ENCODE results near the gene DIAPH1. TPM values are rescaled to one million over a fixed set of nuclear protein-coding genes. Genes with fewer than 3 reads are reported as not detected.

Gene DIAPH1
- total and polyA plus RNA-seq, 4 donors = 51.5 to 74.7 (median 70.9) TPM

- no peak for DNase-seq (ENCODE audit: low spot score)
- WGBS = 26% methylated on average over 4 of the region's 4 CpGs
- Histone ChIP-seq H3K4me3 (ENCODE audit: low read depth in 1 of 3, low read length in 3 of 3) (no peak overlapping the region), H3K36me3 (ENCODE audit: control insufficient read depth in 4 of 4, insufficient read depth in 3 of 4, low read depth in 1 of 4, low read length in 3 of 4) (peaks cover 0 to 2% (median 0%) of the 10 kb centered on the region in 4 donors), H3K4me1 (ENCODE audit: control insufficient read depth in 4 of 4, insufficient read depth in 4 of 4, low read length in 3 of 4) (peaks cover 0 to 4% (median 2%) of the 10 kb centered on the region in 4 donors), H3K9ac (ENCODE audit: low read depth in 1 of 2, low read length in 2 of 2) (no peak overlapping the region), H3K9me3 (ENCODE audit: control insufficient read depth in 4 of 4, low read length in 3 of 4) (peaks cover 0 to 4% (median 1%) of the 10 kb centered on the region in 4 donors), H3K27me3 (ENCODE audit: control insufficient read depth in 4 of 4, insufficient read depth in 4 of 4, low read length in 3 of 4) (peaks cover 0 to 2% (median 0%) of the 10 kb centered on the region in 4 donors), H3K27ac (ENCODE audit: low read depth in 1 of 2, low read length in 2 of 2) (no peak overlapping the region)
- TF ChIP-seq FOXA2 (IDR thresholded peaks at IDR 0.05) (no peak), ATF3 (IDR thresholded peaks at IDR 0.05) (no peak), NR2F2 (IDR thresholded peaks at IDR 0.05) (no peak), RXRA (IDR thresholded peaks at IDR 0.05) (no peak), FOXA1 (IDR thresholded peaks at IDR 0.05) (no peak), HNF4A (conservative IDR thresholded peaks at IDR 0.05) (no peak), JUND (IDR thresholded peaks at IDR 0.05) (no peak), SP1 (IDR thresholded peaks at IDR 0.05) (no peak), YY1 (IDR thresholded peaks at IDR 0.05) (no peak), RAD21 (IDR thresholded peaks at IDR 0.05) (no peak), TAF1 (conservative IDR thresholded peaks at IDR 0.05) (no peak), HNF4G (IDR thresholded peaks at IDR 0.05) (no peak), EGR1 (IDR thresholded peaks at IDR 0.05; ENCODE audit: low read depth in 2 of 2) (no peak), GABPA (IDR thresholded peaks at IDR 0.05 in 1 of 2, conservative IDR thresholded peaks at IDR 0.05 in 1 of 2) (no peak)
- TF ChIP-seq, protein P1, sequence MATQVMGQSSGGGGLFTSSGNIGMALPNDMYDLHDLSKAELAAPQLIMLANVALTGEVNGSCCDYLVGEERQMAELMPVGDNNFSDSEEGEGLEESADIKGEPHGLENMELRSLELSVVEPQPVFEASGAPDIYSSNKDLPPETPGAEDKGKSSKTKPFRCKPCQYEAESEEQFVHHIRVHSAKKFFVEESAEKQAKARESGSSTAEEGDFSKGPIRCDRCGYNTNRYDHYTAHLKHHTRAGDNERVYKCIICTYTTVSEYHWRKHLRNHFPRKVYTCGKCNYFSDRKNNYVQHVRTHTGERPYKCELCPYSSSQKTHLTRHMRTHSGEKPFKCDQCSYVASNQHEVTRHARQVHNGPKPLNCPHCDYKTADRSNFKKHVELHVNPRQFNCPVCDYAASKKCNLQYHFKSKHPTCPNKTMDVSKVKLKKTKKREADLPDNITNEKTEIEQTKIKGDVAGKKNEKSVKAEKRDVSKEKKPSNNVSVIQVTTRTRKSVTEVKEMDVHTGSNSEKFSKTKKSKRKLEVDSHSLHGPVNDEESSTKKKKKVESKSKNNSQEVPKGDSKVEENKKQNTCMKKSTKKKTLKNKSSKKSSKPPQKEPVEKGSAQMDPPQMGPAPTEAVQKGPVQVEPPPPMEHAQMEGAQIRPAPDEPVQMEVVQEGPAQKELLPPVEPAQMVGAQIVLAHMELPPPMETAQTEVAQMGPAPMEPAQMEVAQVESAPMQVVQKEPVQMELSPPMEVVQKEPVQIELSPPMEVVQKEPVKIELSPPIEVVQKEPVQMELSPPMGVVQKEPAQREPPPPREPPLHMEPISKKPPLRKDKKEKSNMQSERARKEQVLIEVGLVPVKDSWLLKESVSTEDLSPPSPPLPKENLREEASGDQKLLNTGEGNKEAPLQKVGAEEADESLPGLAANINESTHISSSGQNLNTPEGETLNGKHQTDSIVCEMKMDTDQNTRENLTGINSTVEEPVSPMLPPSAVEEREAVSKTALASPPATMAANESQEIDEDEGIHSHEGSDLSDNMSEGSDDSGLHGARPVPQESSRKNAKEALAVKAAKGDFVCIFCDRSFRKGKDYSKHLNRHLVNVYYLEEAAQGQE (IDR thresholded peaks at IDR 0.05) = no peak
- TF ChIP-seq, protein P2, sequence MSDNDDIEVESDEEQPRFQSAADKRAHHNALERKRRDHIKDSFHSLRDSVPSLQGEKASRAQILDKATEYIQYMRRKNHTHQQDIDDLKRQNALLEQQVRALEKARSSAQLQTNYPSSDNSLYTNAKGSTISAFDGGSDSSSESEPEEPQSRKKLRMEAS (IDR thresholded peaks at IDR 0.05) = no peak
- TF ChIP-seq, protein P3, sequence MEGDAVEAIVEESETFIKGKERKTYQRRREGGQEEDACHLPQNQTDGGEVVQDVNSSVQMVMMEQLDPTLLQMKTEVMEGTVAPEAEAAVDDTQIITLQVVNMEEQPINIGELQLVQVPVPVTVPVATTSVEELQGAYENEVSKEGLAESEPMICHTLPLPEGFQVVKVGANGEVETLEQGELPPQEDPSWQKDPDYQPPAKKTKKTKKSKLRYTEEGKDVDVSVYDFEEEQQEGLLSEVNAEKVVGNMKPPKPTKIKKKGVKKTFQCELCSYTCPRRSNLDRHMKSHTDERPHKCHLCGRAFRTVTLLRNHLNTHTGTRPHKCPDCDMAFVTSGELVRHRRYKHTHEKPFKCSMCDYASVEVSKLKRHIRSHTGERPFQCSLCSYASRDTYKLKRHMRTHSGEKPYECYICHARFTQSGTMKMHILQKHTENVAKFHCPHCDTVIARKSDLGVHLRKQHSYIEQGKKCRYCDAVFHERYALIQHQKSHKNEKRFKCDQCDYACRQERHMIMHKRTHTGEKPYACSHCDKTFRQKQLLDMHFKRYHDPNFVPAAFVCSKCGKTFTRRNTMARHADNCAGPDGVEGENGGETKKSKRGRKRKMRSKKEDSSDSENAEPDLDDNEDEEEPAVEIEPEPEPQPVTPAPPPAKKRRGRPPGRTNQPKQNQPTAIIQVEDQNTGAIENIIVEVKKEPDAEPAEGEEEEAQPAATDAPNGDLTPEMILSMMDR (IDR thresholded peaks at IDR 0.05; ENCODE audit: low read depth, low read length, missing input control) = no peak
- TF ChIP-seq, protein P4, sequence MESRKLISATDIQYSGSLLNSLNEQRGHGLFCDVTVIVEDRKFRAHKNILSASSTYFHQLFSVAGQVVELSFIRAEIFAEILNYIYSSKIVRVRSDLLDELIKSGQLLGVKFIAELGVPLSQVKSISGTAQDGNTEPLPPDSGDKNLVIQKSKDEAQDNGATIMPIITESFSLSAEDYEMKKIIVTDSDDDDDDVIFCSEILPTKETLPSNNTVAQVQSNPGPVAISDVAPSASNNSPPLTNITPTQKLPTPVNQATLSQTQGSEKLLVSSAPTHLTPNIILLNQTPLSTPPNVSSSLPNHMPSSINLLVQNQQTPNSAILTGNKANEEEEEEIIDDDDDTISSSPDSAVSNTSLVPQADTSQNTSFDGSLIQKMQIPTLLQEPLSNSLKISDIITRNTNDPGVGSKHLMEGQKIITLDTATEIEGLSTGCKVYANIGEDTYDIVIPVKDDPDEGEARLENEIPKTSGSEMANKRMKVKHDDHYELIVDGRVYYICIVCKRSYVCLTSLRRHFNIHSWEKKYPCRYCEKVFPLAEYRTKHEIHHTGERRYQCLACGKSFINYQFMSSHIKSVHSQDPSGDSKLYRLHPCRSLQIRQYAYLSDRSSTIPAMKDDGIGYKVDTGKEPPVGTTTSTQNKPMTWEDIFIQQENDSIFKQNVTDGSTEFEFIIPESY (IDR thresholded peaks at IDR 0.05) = no peak
Observed at GRCh38 chr5:141484310-141484640, 134.5 kb downstream of the DIAPH1 start.

Data from liver (tissue), 9 donors.